IMR-90 (cell line): Measurements from ENCODE around the gene GPR132. TPM values are rescaled to one million over a fixed set of nuclear protein-coding genes. Genes with fewer than 3 reads are reported as not detected.

Source experiments
- ATAC-seq: fragments of 200-7000 bp; cut with Tn5 transposase; 2 replicates; pipeline ENCODE4 v1.9.1; 2020; ENCODE audit warnings: low read depth, mild to moderate bottlenecking, moderate library complexity
- BruUV-seq: library from RNA; stranded (reverse); fragments of 400-500 nt; replicated peaks from 2 replicates; lab custom pipeline; 2021; lab: Mats Ljungman, UMichigan
- CTCF ChIA-PET: fragments of 300-600 bp; formaldehyde crosslinking; extraction: SDS; loops from one replicate; lab custom pipeline; 2021; ENCODE audit warnings: antibody characterized with exemption; lab: Yijun Ruan, JAX
- POLR2A ChIA-PET: fragments of 300-600 bp; sonication (Branson Sonifier 250); formaldehyde crosslinking; loops from one replicate; lab custom pipeline; 2022; ENCODE audit warnings: antibody characterized with exemption; ENCODE audit not compliant: unreplicated experiment; lab: Charles Lee
- DNase-seq: peaks from one replicate; pipeline ENCODE4 v3.0.0; 2013
- H2AFZ ChIP-seq: replicated peaks from 2 replicates; pipeline ENCODE3; 2013; ENCODE audit warnings: low read length, mild to moderate bottlenecking; ENCODE audit not compliant: poor library complexity
- H2AK5ac ChIP-seq: 2 replicates; pipeline ENCODE4 v1.6.1; 2013; ENCODE audit warnings: low read depth, low read length, inconsistent platforms
- H2AK9ac ChIP-seq: replicated peaks from 2 replicates; pipeline ENCODE3; 2013; ENCODE audit warnings: mild to moderate bottlenecking, low read depth, low read length, moderate library complexity; ENCODE audit not compliant: poor library complexity
- H2BK120ac ChIP-seq: 2 replicates; pipeline ENCODE4 v1.6.1; 2013; ENCODE audit warnings: low read depth, low read length, inconsistent platforms
- H2BK15ac ChIP-seq: 3 replicates; pipeline ENCODE4 v1.6.1; 2013; ENCODE audit warnings: low read depth, low read length, inconsistent platforms
- H2BK20ac ChIP-seq: 2 replicates; pipeline ENCODE4 v1.6.1; 2013; ENCODE audit warnings: low read depth, mild to moderate bottlenecking, inconsistent platforms, low read length, moderate library complexity
- H2BK5ac ChIP-seq: 2 replicates; pipeline ENCODE4 v1.6.1; 2013; ENCODE audit warnings: mild to moderate bottlenecking, low read depth, low read length, inconsistent platforms; ENCODE audit not compliant: poor library complexity, severe bottlenecking
- H3K14ac ChIP-seq: replicated peaks from 2 replicates; pipeline ENCODE4 v1.6.1; 2013; ENCODE audit warnings: low read depth, low read length, inconsistent platforms
- H3K18ac ChIP-seq: 2 replicates; pipeline ENCODE4 v1.6.1; 2013; ENCODE audit warnings: low read depth, low read length, control low read depth
- H3K23ac ChIP-seq: 2 replicates; pipeline ENCODE4 v1.6.1; 2013; ENCODE audit warnings: low read depth, low read length, inconsistent platforms
- H3K27ac ChIP-seq: 2 replicates; pipeline ENCODE4 v1.5.1; 2013; ENCODE audit warnings: mild to moderate bottlenecking, control low read depth, low read length; ENCODE audit not compliant: insufficient read depth
- H3K27me3 ChIP-seq: 2 replicates; pipeline ENCODE4 v1.6.1; 2013; ENCODE audit warnings: low read length; ENCODE audit not compliant: control insufficient read depth, insufficient read depth
- H3K36me3 ChIP-seq: 2 replicates; pipeline ENCODE4 v1.6.1; 2013; ENCODE audit warnings: low read length, mixed read lengths; ENCODE audit not compliant: control insufficient read depth, insufficient read depth
- H3K4ac ChIP-seq: 2 replicates; pipeline ENCODE4 v1.6.1; 2013; ENCODE audit warnings: low read depth, low read length, inconsistent platforms
- H3K4me1 ChIP-seq: 2 replicates; pipeline ENCODE4 v1.6.1; 2013; ENCODE audit warnings: low read length, mixed read lengths; ENCODE audit not compliant: control insufficient read depth, insufficient read depth
- H3K4me2 ChIP-seq: 2 replicates; pipeline ENCODE4 v1.6.1; 2013; ENCODE audit warnings: low read depth, mild to moderate bottlenecking, control low read depth, low read length, moderate library complexity
- H3K4me3 ChIP-seq: 2 replicates; pipeline ENCODE4 v1.5.1; 2013; ENCODE audit warnings: low read depth, mild to moderate bottlenecking, control low read depth, low read length, moderate library complexity; ENCODE audit not compliant: insufficient read depth
- H3K56ac ChIP-seq: 2 replicates; pipeline ENCODE4 v1.6.1; 2013; ENCODE audit warnings: low read length, inconsistent platforms; ENCODE audit not compliant: insufficient read depth; ENCODE audit errors: extremely low read depth
- H3K79me1 ChIP-seq, 2 experiments: 2 replicates each; pipeline ENCODE4 v1.6.1; 2013; ENCODE audit warnings: low read length in 2 of 2, inconsistent platforms in 1 of 2, low read depth in 1 of 2
- H3K9ac ChIP-seq: 2 replicates; pipeline ENCODE4 v1.6.1; 2013; ENCODE audit warnings: low read depth, low read length, control low read depth
- H3K9me1 ChIP-seq: 2 replicates; pipeline ENCODE4 v1.6.1; 2013; ENCODE audit warnings: low read length, inconsistent platforms; ENCODE audit not compliant: insufficient read depth
- H3K9me3 ChIP-seq: 2 replicates; pipeline ENCODE4 v1.6.1; 2013; ENCODE audit warnings: low read length; ENCODE audit not compliant: control insufficient read depth, insufficient read depth
- H4K20me1 ChIP-seq: 2 replicates; pipeline ENCODE4 v1.6.1; 2013; ENCODE audit warnings: low read length, inconsistent platforms; ENCODE audit not compliant: insufficient read depth
- H4K5ac ChIP-seq: 2 replicates; pipeline ENCODE4 v1.6.1; 2013; ENCODE audit warnings: mild to moderate bottlenecking, low read depth, low read length, control low read depth
- H4K8ac ChIP-seq, 2 experiments: 2 replicates each; pipeline ENCODE4 v1.6.1; 2013; ENCODE audit warnings: low read depth in 2 of 2, low read length in 2 of 2, control low read depth in 1 of 2, inconsistent platforms in 1 of 2
- H4K91ac ChIP-seq: 2 replicates; pipeline ENCODE4 v1.6.1; 2013; ENCODE audit warnings: low read depth, low read length, inconsistent platforms; ENCODE audit not compliant: insufficient read depth
- BHLHE40 ChIP-seq: fragments of 150-350 bp; IDR thresholded peaks from 2 replicates; pipeline ENCODE4 v1.6.1; 2016; ENCODE audit warnings: mild to moderate bottlenecking, low read depth, low read length
- CHD1 ChIP-seq: IDR thresholded peaks from 2 replicates; pipeline ENCODE4 v1.6.1; 2012; ENCODE audit warnings: low read depth, low read length, improper control_type of control experiment
- FOS ChIP-seq: fragments of 150-350 bp; IDR thresholded peaks from 2 replicates; pipeline ENCODE4 v1.6.1; 2016; ENCODE audit warnings: low read depth, low read length
- MAFK ChIP-seq: IDR thresholded peaks from 2 replicates; pipeline ENCODE4 v1.6.1; 2012; ENCODE audit warnings: low read depth, low read length, improper control_type of control experiment
- POLR2A ChIP-seq: IDR thresholded peaks from 2 replicates; pipeline ENCODE4 v1.6.1; 2012; ENCODE audit warnings: mild to moderate bottlenecking, low read depth, low read length
- RCOR1 ChIP-seq: IDR thresholded peaks from 2 replicates; pipeline ENCODE4 v1.6.1; 2012; ENCODE audit warnings: mild to moderate bottlenecking, low read length, improper control_type of control experiment; ENCODE audit not compliant: insufficient replicate concordance
- SMC3 ChIP-seq: fragments of 150-350 bp; IDR thresholded peaks from 2 replicates; pipeline ENCODE4 v1.6.1; 2016; ENCODE audit warnings: low read depth, mild to moderate bottlenecking, antibody characterized with exemption, low read length, moderate library complexity
- WGBS, 2 experiments: methylation state at CpG; one replicate each; pipeline versions ENCODE4 v1.1.5 to v1.1.7; 2013; ENCODE audit warnings: missing lambda C conversion rate in 2 of 2; ENCODE audit not compliant: insufficient read length in 1 of 2; ENCODE audit errors: extremely low coverage in 2 of 2; 5-methylcytosine and 5-hydroxymethylcytosine counted together
- dilution Hi-C: fragments of 300-500 bp; cut with HindIII; formaldehyde crosslinking; loops from one replicate; pipeline ENCODE4 v1.14.3; 2018; ENCODE audit warnings: low sequenced_read_pairs; ENCODE audit not compliant: unreplicated experiment
- in situ Hi-C: fragments of 300-500 bp; cut with MboI; formaldehyde crosslinking; loops from 3 replicates; pipeline ENCODE4 v1.14.3; 2019; ENCODE audit warnings: low sequenced_read_pairs, inconsistent platforms, mixed read lengths
- intact Hi-C: fragments of 100-400 bp; cut with micrococcal nuclease; formaldehyde crosslinking; loops from 2 replicates; pipeline ENCODE4 v1.10.0; 2022
- polyA plus RNA-seq, 3 experiments: library from polyadenylated mRNA; depleted of rRNA; stranded (reverse); fragments of >200 nt; gene quantifications; 2 replicates each; pipeline ENCODE4 v1.2.3, GENCODE V29; 2012; ENCODE audit warnings: low replicate concordance in 1 of 3
- total RNA-seq: library from RNA; depleted of rRNA; stranded (reverse); fragments of >200 nt; gene quantifications from 2 replicates; pipeline ENCODE4 v1.2.3, GENCODE V29; 2012
- TF ChIP-seq, protein P1 (sequence below): fragments of 150-350 bp; IDR thresholded peaks from 2 replicates; pipeline ENCODE4 v1.6.1; 2017; ENCODE audit warnings: mild to moderate bottlenecking, antibody characterized with exemption, low read length, low read depth

The GPR132 gene
- total and polyA plus RNA-seq, 2 of the 4 experiments (the other 2 are of a cell fraction): under 0.01 to 0.10 TPM

GRCh38 chr14:105067140-105067968 is 2.1 kb upstream of the GPR132 start:
- Histone ChIP-seq H3K9me3 (no peaks in the 10 kb centered on the region), H3K27ac (no peak overlapping the region), H3K4ac (peak overlapping the region; percentile 72), H3K4me2 (no peak overlapping the region), H3K9ac (no peak overlapping the region), H3K36me3 (no peaks in the 10 kb centered on the region), H2AK5ac (peak overlapping the region; percentile 37), H2BK20ac (no peak overlapping the region; the same call in 1 of the 2 replicates), H2BK120ac (peak overlapping the region; percentile 29; the same call in 1 of the 2 replicates), H2BK5ac (no peak overlapping the region), H3K9me1 (peaks cover 11% of the 10 kb centered on the region; the same call in 1 of the 2 replicates), H2BK15ac (no peak overlapping the region), H3K4me1 (peaks cover 7% of the 10 kb centered on the region), H3K18ac (no peak overlapping the region), H3K4me3 (no peak overlapping the region), H4K20me1 (no peaks in the 10 kb centered on the region), H3K27me3 (peaks cover 3% of the 10 kb centered on the region; the same call in 1 of the 2 replicates), H2AFZ (peak overlapping the region; percentile 90), H4K5ac (no peak overlapping the region), H3K23ac (no peak overlapping the region), H4K91ac (no peak overlapping the region), H3K56ac (no peak overlapping the region), H3K79me1 (no peaks in the 10 kb centered on the region), H2AK9ac (peak overlapping the region; percentile 86), H3K14ac (0 out of 2 replicates have a peak overlapping the region, but pooled peaks have one; percentile 6), H4K8ac (peak overlapping the region; percentile 3 to 80; a peak in 2 of 4 replicates)
- WGBS, 2 experiments: 76% methylated on average over 8 of the region's 18 CpGs; no CpG with 5 or more reads in 1 of the 2 experiments
- dilution Hi-C loops: no loop called here
- ChIA-PET CTCF (no interaction called here), POLR2A (no interaction called here)
- in situ Hi-C loops: no loop called here
- intact Hi-C loops: no loop called here
- TF ChIP-seq SMC3 (no peak), FOS (0 out of 2 replicates have a peak, but pooled peaks have one; percentile 5), CHD1 (no peak), POLR2A (no peak), BHLHE40 (peak; percentile 85), MAFK (no peak), RCOR1 (no peak)
- TF ChIP-seq, protein P1, sequence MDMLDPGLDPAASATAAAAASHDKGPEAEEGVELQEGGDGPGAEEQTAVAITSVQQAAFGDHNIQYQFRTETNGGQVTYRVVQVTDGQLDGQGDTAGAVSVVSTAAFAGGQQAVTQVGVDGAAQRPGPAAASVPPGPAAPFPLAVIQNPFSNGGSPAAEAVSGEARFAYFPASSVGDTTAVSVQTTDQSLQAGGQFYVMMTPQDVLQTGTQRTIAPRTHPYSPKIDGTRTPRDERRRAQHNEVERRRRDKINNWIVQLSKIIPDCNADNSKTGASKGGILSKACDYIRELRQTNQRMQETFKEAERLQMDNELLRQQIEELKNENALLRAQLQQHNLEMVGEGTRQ: peak; percentile 84
- DNase-seq: peak; percentile 61
- peak; percentile 61 for ATAC-seq
- no TSS peak for BruUV-seq
